ENCODE results near the gene TET3.

TET3 gene

DNA sequence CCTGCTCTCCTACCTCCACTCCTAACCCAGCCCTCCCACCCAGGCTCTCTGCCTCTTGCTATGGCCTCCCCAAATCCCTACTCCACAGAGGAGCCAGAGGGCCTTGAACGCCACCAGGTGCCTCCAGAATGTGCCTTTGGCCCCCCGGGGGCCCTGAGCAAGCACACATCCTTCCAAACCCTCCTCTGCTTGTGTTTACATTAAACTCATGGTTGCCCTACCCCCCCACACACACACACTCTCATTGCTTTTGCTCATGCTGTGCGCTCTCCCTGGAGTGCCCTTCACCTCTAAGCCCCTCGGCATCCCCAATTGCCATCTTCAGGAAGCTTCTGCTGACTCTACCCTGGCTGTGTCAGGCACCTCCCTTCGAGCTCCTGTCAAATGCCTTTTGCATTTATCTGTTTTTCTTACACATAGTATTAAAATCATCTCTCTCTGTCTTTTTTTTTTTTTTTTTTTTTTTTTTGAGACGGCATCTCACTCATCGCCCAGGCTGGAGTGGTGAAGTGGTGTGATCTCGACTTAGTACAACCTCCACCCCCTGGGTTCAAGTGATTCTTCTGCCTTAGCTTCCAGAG is 16.3 kb upstream of the TET3 start:
- Histone ChIP-seq H3K27ac (no peak overlapping the region), H3K36me3 (replicated peaks) (no peaks in the 10 kb centered on the region), H3K4me3 (ENCODE audit: low read depth, low read length) (no peak overlapping the region), H3K27me3 (replicated peaks) (no peaks in the 10 kb centered on the region)
- DNase-seq = no peak
- TF ChIP-seq, protein P1, sequence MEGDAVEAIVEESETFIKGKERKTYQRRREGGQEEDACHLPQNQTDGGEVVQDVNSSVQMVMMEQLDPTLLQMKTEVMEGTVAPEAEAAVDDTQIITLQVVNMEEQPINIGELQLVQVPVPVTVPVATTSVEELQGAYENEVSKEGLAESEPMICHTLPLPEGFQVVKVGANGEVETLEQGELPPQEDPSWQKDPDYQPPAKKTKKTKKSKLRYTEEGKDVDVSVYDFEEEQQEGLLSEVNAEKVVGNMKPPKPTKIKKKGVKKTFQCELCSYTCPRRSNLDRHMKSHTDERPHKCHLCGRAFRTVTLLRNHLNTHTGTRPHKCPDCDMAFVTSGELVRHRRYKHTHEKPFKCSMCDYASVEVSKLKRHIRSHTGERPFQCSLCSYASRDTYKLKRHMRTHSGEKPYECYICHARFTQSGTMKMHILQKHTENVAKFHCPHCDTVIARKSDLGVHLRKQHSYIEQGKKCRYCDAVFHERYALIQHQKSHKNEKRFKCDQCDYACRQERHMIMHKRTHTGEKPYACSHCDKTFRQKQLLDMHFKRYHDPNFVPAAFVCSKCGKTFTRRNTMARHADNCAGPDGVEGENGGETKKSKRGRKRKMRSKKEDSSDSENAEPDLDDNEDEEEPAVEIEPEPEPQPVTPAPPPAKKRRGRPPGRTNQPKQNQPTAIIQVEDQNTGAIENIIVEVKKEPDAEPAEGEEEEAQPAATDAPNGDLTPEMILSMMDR (IDR thresholded peaks at IDR 0.05; ENCODE audit: low read depth, low read length, missing control alignments) = no peak
- in situ Hi-C loops (cut with HindIII; ENCODE audit: low pct_ligation_motif_present, low sequenced_read_pairs) = no loop called here

DNA sequence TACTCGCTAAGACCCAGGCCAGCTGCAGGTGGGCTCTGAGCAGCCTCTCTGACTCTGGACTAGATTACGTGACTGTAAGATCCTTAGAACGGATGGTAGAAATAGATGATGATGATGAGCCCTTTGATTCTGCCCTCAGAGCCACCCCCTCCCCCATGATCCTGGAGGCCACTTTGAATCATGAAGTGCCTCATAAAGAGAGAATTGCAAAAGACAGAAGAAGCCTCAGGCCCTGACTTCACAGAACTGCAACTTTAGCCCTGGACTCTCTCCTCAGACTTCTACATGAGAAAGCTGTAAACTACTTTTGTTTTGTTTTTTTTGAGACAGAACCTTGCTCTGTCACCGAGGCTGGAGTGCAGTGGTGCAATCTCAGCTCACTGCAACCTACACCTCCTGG is 15.4 kb upstream of the TET3 start:
- no peak for DNase-seq
- Histone ChIP-seq H3K4me3 (ENCODE audit: low read depth, low read length) (no peak overlapping the region), H3K27me3 (replicated peaks) (no peaks in the 10 kb centered on the region), H3K36me3 (replicated peaks) (no peaks in the 10 kb centered on the region), H3K27ac (no peak overlapping the region)
- in situ Hi-C loops (cut with HindIII; ENCODE audit: low pct_ligation_motif_present, low sequenced_read_pairs) = no loop called here
- TF ChIP-seq, protein P1 (IDR thresholded peaks at IDR 0.05; ENCODE audit: low read depth, low read length, missing control alignments) = no peak

DNA sequence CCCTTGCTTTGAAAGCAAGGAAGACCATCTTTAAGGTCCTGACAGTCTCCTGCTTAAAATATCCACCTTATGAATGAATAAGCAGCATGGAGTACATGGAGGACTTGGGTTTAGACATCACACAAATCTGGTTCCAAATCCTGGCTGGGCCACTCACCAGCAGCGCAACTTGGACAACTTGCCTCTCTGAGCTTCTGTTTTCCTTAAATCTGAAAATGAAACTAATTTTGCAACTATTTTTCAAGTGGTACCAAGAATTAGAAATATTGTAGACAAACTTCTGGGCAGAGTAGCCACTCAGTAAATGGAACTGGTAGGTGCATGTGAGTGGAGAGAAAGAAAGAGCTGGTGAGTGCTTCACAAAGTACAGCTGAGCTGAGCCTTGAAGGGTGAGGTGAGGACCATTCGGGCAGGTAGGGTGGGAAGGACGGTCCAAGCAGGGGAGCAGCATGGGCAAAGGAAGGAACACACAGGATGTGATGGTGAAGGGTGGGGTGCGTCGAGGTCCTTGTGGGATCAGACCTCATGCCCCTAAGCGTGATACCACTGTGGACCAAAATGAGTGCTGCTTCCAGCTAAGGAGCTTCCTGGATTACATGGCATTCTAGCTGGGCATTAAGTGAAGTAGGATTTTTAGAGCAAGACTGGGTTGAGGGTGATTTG is 14.4 kb upstream of the TET3 start:
- no peaks in the 10 kb centered on the region for H3K27me3 ChIP-seq (replicated peaks)
- in situ Hi-C loops (cut with HindIII; ENCODE audit: low pct_ligation_motif_present, low sequenced_read_pairs) = no loop called here
- DNase-seq = no peak
- no peak overlapping the region for H3K4me3 ChIP-seq (ENCODE audit: low read depth, low read length)
- TF ChIP-seq, protein P1 (IDR thresholded peaks at IDR 0.05; ENCODE audit: low read depth, low read length, missing control alignments) = no peak
- no peaks in the 10 kb centered on the region for H3K36me3 ChIP-seq (replicated peaks)
- no peak overlapping the region for H3K27ac ChIP-seq

DNA sequence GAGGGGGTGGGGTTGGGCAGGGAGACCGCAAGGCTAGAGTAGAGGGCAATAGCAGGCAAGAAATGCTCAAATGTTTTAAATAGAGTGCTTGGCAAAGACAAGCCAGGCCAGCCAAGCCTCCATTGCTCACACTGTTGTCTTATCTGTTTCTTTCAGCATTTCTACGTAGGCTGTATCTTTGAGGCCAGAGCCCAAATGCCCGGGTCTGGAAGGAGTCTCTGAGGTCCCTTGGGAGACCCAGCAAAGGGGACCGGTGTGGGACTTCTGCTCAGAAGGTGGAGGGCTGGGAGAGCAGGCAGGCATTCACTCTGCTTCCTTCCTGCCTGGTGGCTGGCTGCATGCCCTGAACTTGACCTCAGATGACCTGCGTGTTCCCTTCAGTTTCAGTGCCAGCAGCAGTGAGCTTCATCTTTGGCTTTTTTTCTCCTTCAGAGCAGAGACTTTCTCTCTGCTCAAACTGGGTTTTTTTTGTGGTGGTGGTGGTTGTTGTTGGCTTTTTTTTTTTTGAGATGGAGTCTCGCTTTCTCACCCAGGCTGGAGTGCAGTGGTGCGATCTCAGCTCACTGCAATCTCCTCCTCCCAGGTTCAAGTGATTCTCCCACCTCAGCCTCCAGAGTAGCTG is 13.7 kb upstream of the TET3 start:
- no peaks in the 10 kb centered on the region for H3K27me3 ChIP-seq (replicated peaks)
- no peak overlapping the region for H3K27ac ChIP-seq
- no peak overlapping the region for H3K4me3 ChIP-seq (ENCODE audit: low read depth, low read length)
- H3K36me3 ChIP-seq (replicated peaks) = no peaks in the 10 kb centered on the region
- TF ChIP-seq, protein P1 (IDR thresholded peaks at IDR 0.05; ENCODE audit: low read depth, low read length, missing control alignments) = no peak
- no peak for DNase-seq
- in situ Hi-C loops (cut with HindIII; ENCODE audit: low pct_ligation_motif_present, low sequenced_read_pairs) = no loop called here

DNA sequence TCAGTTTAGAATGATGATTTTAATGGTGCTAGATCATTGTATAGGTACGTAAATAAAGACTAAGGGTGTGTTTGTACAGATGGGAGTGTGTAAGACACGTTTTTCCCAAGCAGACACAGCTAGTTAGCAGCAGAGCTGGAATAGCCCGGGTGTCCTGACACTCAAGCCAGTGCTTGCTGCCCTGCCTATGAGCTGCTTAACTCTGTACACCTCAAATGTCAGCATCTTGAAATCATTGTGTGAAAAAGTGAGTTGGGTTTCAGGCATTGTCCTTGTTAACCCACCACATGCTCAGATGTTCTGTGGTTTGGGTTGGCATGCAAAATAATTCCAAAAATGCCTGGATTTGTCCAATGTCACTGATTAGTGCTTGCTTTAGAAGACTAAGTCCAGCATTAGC is 13.0 kb upstream of the TET3 start:
- Histone ChIP-seq H3K36me3 (replicated peaks) (no peaks in the 10 kb centered on the region), H3K4me3 (ENCODE audit: low read depth, low read length) (no peak overlapping the region), H3K27me3 (replicated peaks) (no peaks in the 10 kb centered on the region), H3K27ac (no peak overlapping the region)
- TF ChIP-seq, protein P1 (IDR thresholded peaks at IDR 0.05; ENCODE audit: low read depth, low read length, missing control alignments) = no peak
- no peak for DNase-seq
- in situ Hi-C loops (cut with HindIII; ENCODE audit: low pct_ligation_motif_present, low sequenced_read_pairs) = no loop called here
